ENCODE data around the gene FLT4. TPM values are rescaled to one million over a fixed set of nuclear protein-coding genes. Genes with fewer than 3 reads are reported as not detected.

FLT4 gene
- total RNA-seq, 1 experiment from 2014 or later: not detected

DNA sequence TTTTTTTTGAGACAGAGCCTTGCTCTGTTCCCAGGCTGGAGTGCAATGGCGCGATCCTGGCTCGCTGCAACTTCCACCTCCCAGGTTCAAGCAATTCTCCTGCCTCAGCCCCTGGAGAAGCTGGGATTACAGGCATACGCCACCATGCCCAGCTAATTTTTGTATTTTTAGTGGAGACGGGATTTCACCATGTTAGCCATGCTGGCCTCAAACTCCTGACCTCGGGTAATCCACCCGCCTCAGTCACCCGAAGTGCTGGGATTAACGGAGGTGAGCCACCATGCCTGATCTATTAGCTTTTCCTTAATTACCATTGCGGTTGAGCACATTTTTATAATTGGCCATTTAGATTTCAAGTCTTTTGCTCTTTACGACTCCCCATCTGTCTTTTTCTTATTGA, 2.9 kb upstream of the FLT4 start:
- CTCF ChIA-PET: no interaction called here
- ATAC-seq (no peak), DNase-seq (no peak)
- Histone ChIP-seq H3K4me1 (ENCODE audit: insufficient read depth, low read length) (no peaks in the 10 kb centered on the region), H3K36me3 (ENCODE audit: low read depth, low read length) (no peaks in the 10 kb centered on the region), H2AFZ (ENCODE audit: low read length) (no peak overlapping the region), H3K9me3 (ENCODE audit: low read length) (no peaks in the 10 kb centered on the region), H4K20me1 (ENCODE audit: low read length) (no peaks in the 10 kb centered on the region), H3K4me2 (ENCODE audit: low read length) (no peak overlapping the region), H3K79me2 (ENCODE audit: low read length) (no peaks in the 10 kb centered on the region), H3K27me3 (ENCODE audit: low read length) (peaks cover 71% of the 10 kb centered on the region), H3K9ac (ENCODE audit: low read length) (no peak overlapping the region), H3K4me3 (ENCODE audit: low read length) (no peak overlapping the region), H3F3A (ENCODE audit: low read length, unreplicated experiment) (no peaks in the 10 kb centered on the region), H3K27ac (ENCODE audit: low read length) (no peak overlapping the region), H3K9me2 (replicated peaks; ENCODE audit: low read length) (no peaks in the 10 kb centered on the region)
- TF ChIP-seq CTCF (conservative IDR thresholded peaks at IDR 0.05; ENCODE audit: low read depth, low read length) (no peak), EZH2 (IDR thresholded peaks at IDR 0.05; ENCODE audit: low read length, unreplicated experiment) (no peak), EZH2phosphoT487 (IDR thresholded peaks at IDR 0.05; ENCODE audit: borderline replicate concordance, low read length) (no peak)
- intact Hi-C loops (cut with micrococcal nuclease): no loop called here
- POLR2A ChIA-PET (ENCODE audit: unreplicated experiment): no interaction called here
- no TSS peak for BruUV-seq (replicated peaks)

DNA sequence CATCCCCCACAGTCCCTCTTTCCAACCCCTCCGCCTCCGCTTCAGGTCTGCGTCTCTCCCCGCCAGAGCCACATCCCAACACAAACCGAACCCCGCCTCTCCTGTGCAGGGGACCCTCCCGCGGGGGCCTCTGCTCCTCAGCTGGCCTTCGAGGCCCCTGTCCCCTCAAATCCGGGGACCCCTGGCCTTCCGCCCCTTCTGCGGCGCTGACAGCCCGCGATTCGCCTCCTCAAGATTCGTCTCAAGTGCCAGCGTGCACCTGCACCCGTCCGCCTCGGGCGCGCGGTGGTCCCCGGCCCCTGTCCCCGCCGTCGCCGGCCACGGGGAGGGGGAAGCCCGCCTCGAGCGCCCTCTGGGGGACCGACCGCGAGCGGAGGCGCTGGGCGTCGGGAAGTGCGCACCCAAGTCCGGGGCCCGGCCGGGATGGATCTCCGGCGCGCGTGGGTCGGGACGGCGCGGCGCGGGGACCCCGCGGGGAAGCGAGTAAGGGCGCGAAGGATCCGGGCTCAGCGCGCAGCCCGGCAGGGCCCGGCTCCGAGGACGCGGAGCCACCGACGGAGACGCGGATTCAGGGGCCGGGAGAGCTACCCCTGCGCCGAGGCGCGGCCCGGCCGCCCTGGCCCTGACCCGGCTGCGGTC, 623 bp downstream of the FLT4 start:
- Histone ChIP-seq H4K20me1 (ENCODE audit: low read length) (no peaks in the 10 kb centered on the region), H3F3A (ENCODE audit: low read length, unreplicated experiment) (no peaks in the 10 kb centered on the region), H3K9me3 (ENCODE audit: low read length) (no peaks in the 10 kb centered on the region), H3K9me2 (replicated peaks; ENCODE audit: low read length) (no peaks in the 10 kb centered on the region), H3K4me3 (ENCODE audit: low read length) (no peak overlapping the region), H3K27ac (ENCODE audit: low read length) (no peak overlapping the region), H3K27me3 (ENCODE audit: low read length) (peaks cover 78% of the 10 kb centered on the region), H3K9ac (ENCODE audit: low read length) (no peak overlapping the region), H3K4me1 (ENCODE audit: insufficient read depth, low read length) (no peaks in the 10 kb centered on the region), H2AFZ (ENCODE audit: low read length) (no peak overlapping the region), H3K4me2 (ENCODE audit: low read length) (no peak overlapping the region), H3K79me2 (ENCODE audit: low read length) (no peaks in the 10 kb centered on the region), H3K36me3 (ENCODE audit: low read depth, low read length) (no peaks in the 10 kb centered on the region)
- no peak for ATAC-seq
- CTCF ChIA-PET: no interaction called here
- BruUV-seq (replicated peaks): no TSS peak
- POLR2A ChIA-PET (ENCODE audit: unreplicated experiment): no interaction called here
- no peak for DNase-seq
- intact Hi-C loops (cut with micrococcal nuclease): no loop called here
- TF ChIP-seq EZH2 (IDR thresholded peaks at IDR 0.05; ENCODE audit: low read length, unreplicated experiment) (no peak), CTCF (conservative IDR thresholded peaks at IDR 0.05; ENCODE audit: low read depth, low read length) (no peak), EZH2phosphoT487 (IDR thresholded peaks at IDR 0.05; ENCODE audit: borderline replicate concordance, low read length) (no peak)

- H3K9me3 ChIP-seq (ENCODE audit: low read length): no peaks in the 10 kb centered on the region
- H2AFZ ChIP-seq (ENCODE audit: low read length): no peak overlapping the region
- H3K36me3 ChIP-seq (ENCODE audit: low read depth, low read length): no peaks in the 10 kb centered on the region
- no peak overlapping the region for H3K27ac ChIP-seq (ENCODE audit: low read length)
- ChIA-PET CTCF (no interaction called here), POLR2A (ENCODE audit: unreplicated experiment) (no interaction called here)
- DNase-seq: no peak
- no peaks in the 10 kb centered on the region for H3K79me2 ChIP-seq (ENCODE audit: low read length)
- ATAC-seq: no peak
- no peak overlapping the region for H3K9ac ChIP-seq (ENCODE audit: low read length)
- H3K27me3 ChIP-seq (ENCODE audit: low read length): peaks cover 84% of the 10 kb centered on the region
- no peaks in the 10 kb centered on the region for H3K9me2 ChIP-seq (replicated peaks; ENCODE audit: low read length)
- no peak for TF ChIP-seq CTCF (conservative IDR thresholded peaks at IDR 0.05; ENCODE audit: low read depth, low read length)
- TF ChIP-seq EZH2 (IDR thresholded peaks at IDR 0.05; ENCODE audit: low read length, unreplicated experiment): no peak
- no peak for TF ChIP-seq EZH2phosphoT487 (IDR thresholded peaks at IDR 0.05; ENCODE audit: borderline replicate concordance, low read length)
- no peaks in the 10 kb centered on the region for H3F3A ChIP-seq (ENCODE audit: low read length, unreplicated experiment)
- intact Hi-C loops (cut with micrococcal nuclease): no loop called here
- BruUV-seq (replicated peaks): no TSS peak
- H3K4me3 ChIP-seq (ENCODE audit: low read length): no peak overlapping the region
- no peak overlapping the region for H3K4me2 ChIP-seq (ENCODE audit: low read length)
- H4K20me1 ChIP-seq (ENCODE audit: low read length): no peaks in the 10 kb centered on the region
- H3K4me1 ChIP-seq (ENCODE audit: insufficient read depth, low read length): no peaks in the 10 kb centered on the region
Measured at GRCh38 chr5:180647941-180648500, 1.4 kb downstream of the FLT4 start.

Measured in PC-3 (cell line).